ENCODE data around the gene FOXJ1. TPM values are rescaled to one million over a fixed set of nuclear protein-coding genes. Genes with fewer than 3 reads are reported as not detected.
A peak's percentile ranks its signal among the peaks of the same experiment; 100 is the strongest.

The FOXJ1 gene
- total and polyA plus RNA-seq, 2 experiments from 2014 or later = not detected

DNA sequence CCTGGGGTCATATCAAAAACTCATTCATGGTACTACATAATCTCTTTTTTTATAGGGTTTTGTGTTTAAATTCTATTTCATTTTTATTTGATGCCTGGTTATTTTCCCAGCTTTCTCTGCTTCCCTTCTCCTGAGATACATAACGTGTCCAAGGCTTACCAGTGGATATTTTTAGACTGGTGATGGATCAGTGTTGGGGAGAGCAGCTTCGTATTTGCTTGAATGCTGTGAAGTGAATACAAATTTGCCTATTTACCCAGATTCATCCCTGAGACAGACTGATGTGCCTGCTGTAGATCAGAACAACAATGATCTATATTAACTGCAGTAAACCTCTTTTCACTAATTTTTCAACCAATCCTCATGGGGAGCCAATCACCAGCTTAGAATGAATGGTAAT is 43.2 kb upstream of the FOXJ1 start:
- WGBS, 2 experiments (ENCODE audit: low coverage in 1 of 2, low lambda C conversion rate in 2 of 2, missing lambda C conversion rate in 2 of 2) = 46 to 52% methylated on average over 2 of the region's 2 CpGs
- H2AFZ ChIP-seq = no peak overlapping the region
- no peaks in the 10 kb centered on the region for H3K9me3 ChIP-seq (ENCODE audit: low read depth)
- H3K9ac ChIP-seq = no peak overlapping the region
- H3K4me1 ChIP-seq (ENCODE audit: insufficient read depth) = no peaks in the 10 kb centered on the region; the same call in 1 of the 2 replicates
- no peak overlapping the region for H3K27ac ChIP-seq
- H3K9me2 ChIP-seq (ENCODE audit: insufficient read depth) = no peaks in the 10 kb centered on the region
- in situ Hi-C loops (cut with MboI) = no loop called here
- H3F3A ChIP-seq (ENCODE audit: insufficient read depth) = no peaks in the 10 kb centered on the region
- H3K79me2 ChIP-seq (ENCODE audit: insufficient read depth) = no peaks in the 10 kb centered on the region
- H3K36me3 ChIP-seq (ENCODE audit: low read depth) = no peaks in the 10 kb centered on the region
- H3K4me3 ChIP-seq = no peak overlapping the region
- no peaks in the 10 kb centered on the region; the same call in 1 of the 2 replicates for H4K20me1 ChIP-seq (ENCODE audit: insufficient read depth)
- peaks cover 9% of the 10 kb centered on the region; the same call in 1 of the 2 replicates for H3K27me3 ChIP-seq (replicated peaks; ENCODE audit: insufficient read depth)
- no peak overlapping the region for H3K4me2 ChIP-seq (ENCODE audit: unreplicated experiment)
- no peak for DNase-seq
- no peak for TF ChIP-seq EZH2phosphoT487 (IDR thresholded peaks at IDR 0.05; ENCODE audit: insufficient read depth, low read depth)
- TF ChIP-seq EZH2 (IDR thresholded peaks at IDR 0.05; ENCODE audit: insufficient read depth, poor library complexity, severe bottlenecking) = no peak

DNA sequence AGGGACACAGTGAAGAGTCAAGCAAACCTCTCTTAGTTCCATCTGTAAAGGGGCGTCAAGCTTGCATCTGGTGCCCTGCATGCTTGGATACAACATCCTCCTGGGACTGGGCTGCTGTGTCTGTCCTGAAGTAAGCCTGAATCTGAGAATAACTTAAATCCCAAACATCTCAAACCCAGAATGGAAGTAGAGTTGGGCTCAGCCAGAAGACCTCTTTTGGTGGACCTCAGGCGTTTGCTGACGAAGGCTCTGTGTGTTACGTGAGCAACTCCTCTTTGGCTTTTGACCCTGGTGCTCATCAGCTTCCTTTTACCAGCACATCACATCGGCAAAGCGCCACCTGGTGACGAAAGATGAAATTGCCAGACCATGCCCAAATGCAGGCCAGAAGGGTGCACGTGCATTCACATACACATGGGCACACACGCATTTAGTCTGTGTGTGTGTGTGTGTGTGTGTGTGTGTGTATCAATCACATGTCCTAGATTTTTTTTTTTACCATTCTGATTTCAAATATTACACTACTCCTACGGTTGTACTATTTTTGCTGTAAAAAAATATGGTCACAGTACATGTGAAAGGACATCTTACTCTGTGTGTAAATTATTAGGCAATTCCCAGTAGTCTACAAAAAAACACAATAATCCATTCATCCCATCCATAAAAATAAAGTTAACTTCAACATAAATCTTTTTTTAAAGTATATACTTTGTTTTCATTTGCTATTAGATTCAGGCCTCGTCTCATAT is 41.1 kb upstream of the FOXJ1 start:
- in situ Hi-C loops (cut with MboI) = no loop called here
- TF ChIP-seq EZH2phosphoT487 (IDR thresholded peaks at IDR 0.05; ENCODE audit: insufficient read depth, low read depth) (no peak), EZH2 (IDR thresholded peaks at IDR 0.05; ENCODE audit: insufficient read depth, poor library complexity, severe bottlenecking) (no peak)
- peak; percentile 87 for DNase-seq
- Histone ChIP-seq H3K9ac (no peak overlapping the region), H3K4me1 (ENCODE audit: insufficient read depth) (no peaks in the 10 kb centered on the region; the same call in 1 of the 2 replicates), H3K27me3 (replicated peaks; ENCODE audit: insufficient read depth) (no peaks in the 10 kb centered on the region), H3K9me2 (ENCODE audit: insufficient read depth) (no peaks in the 10 kb centered on the region), H2AFZ (peak overlapping the region; percentile 70), H3K27ac (no peak overlapping the region), H3K4me3 (no peak overlapping the region), H3K9me3 (ENCODE audit: low read depth) (no peaks in the 10 kb centered on the region), H3K36me3 (ENCODE audit: low read depth) (no peaks in the 10 kb centered on the region), H4K20me1 (ENCODE audit: insufficient read depth) (no peaks in the 10 kb centered on the region), H3K79me2 (ENCODE audit: insufficient read depth) (no peaks in the 10 kb centered on the region), H3K4me2 (ENCODE audit: unreplicated experiment) (no peak overlapping the region), H3F3A (ENCODE audit: insufficient read depth) (no peaks in the 10 kb centered on the region)
- WGBS, 2 experiments (ENCODE audit: low coverage in 1 of 2, low lambda C conversion rate in 2 of 2, missing lambda C conversion rate in 2 of 2) = 15 to 16% methylated on average over 11 of the region's 11 CpGs

DNA sequence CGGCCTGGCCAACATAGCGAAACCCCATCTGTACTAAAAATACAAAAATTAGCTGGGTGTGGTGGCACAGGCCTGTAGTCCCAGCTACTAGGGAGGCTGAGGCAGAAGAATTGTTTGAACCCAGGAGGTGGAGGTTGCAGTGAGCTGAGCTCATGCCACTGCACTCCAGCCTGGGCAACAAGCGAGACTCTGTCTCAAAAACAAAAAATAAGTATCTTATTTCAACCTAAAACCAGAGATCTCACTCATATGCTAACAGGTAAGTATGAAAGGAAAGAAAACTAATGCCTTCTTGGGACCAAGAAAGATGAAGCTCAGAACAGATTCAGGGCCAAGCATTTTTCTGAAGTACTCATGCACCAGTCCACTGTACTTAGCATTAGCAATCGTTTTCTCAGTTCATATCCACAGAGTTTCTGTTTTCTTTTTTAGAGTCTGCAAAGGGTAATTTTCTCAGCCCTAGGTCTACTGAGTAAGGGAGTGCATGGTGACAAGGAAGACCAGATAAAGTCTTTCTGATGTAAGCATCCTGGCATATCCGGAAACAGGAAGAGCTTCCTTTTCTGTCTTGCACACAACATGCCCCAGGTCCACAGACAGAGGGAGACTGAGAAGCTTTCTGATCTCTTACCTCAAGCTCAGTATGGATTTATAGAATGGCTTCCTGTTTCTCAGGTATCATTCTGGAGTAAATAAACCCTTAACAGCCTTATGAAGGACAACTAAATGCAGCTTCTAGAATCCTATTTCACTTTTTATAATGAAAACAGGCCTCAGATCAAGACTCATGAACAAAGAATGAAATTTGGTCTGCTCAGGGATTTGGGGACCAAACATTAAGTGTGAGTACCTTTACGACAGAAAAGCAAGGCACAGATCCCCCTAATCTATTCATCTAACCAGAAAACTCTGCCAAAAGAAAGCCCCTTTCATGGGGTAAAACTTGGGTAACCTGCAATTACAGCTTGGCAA is 38.7 kb upstream of the FOXJ1 start:
- no peak for TF ChIP-seq EZH2 (IDR thresholded peaks at IDR 0.05; ENCODE audit: insufficient read depth, poor library complexity, severe bottlenecking)
- no peak for TF ChIP-seq EZH2phosphoT487 (IDR thresholded peaks at IDR 0.05; ENCODE audit: insufficient read depth, low read depth)
- H3K9me2 ChIP-seq (ENCODE audit: insufficient read depth) = no peaks in the 10 kb centered on the region
- peak; percentile 28 for DNase-seq
- H3K9ac ChIP-seq = no peak overlapping the region
- in situ Hi-C loops (cut with MboI) = no loop called here
- no peaks in the 10 kb centered on the region; the same call in 1 of the 2 replicates for H3K4me1 ChIP-seq (ENCODE audit: insufficient read depth)
- no peaks in the 10 kb centered on the region for H3K36me3 ChIP-seq (ENCODE audit: low read depth)
- no peak overlapping the region for H3K27ac ChIP-seq
- no peaks in the 10 kb centered on the region for H3K27me3 ChIP-seq (replicated peaks; ENCODE audit: insufficient read depth)
- H3K4me2 ChIP-seq (ENCODE audit: unreplicated experiment) = no peak overlapping the region
- WGBS, 2 experiments (ENCODE audit: low coverage in 1 of 2, low lambda C conversion rate in 2 of 2, missing lambda C conversion rate in 2 of 2) = 72 to 78% methylated on average over 6 of the region's 6 CpGs
- H3K9me3 ChIP-seq (ENCODE audit: low read depth) = no peaks in the 10 kb centered on the region
- H3K4me3 ChIP-seq = no peak overlapping the region
- H2AFZ ChIP-seq = peak overlapping the region; percentile 88
- no peaks in the 10 kb centered on the region for H4K20me1 ChIP-seq (ENCODE audit: insufficient read depth)
- H3K79me2 ChIP-seq (ENCODE audit: insufficient read depth) = no peaks in the 10 kb centered on the region
- H3F3A ChIP-seq (ENCODE audit: insufficient read depth) = no peaks in the 10 kb centered on the region

DNA sequence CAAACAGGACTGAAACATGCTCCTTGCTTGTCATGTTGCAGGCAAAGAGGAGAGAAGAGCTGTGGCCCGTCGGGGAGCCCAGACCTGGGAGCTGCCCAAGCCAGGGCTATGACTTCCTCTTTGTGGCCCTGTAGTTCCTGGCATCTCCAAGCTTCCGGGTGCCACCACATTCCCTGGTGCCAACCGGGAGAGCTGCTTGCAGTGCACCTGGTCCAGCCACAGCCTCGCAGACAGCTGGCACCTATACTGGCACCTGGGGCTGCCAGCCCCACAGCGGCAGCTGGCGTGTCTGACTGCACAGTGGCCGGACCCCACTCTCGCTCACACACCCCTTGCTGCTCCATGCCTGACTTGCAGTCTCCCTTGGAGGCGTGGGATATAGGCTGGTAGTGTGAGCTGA is 37.1 kb upstream of the FOXJ1 start:
- Histone ChIP-seq H3K79me2 (ENCODE audit: insufficient read depth) (no peaks in the 10 kb centered on the region), H3K36me3 (ENCODE audit: low read depth) (no peaks in the 10 kb centered on the region), H2AFZ (no peak overlapping the region), H3K4me3 (no peak overlapping the region), H3K9ac (no peak overlapping the region), H3F3A (ENCODE audit: insufficient read depth) (no peaks in the 10 kb centered on the region), H3K9me2 (ENCODE audit: insufficient read depth) (no peaks in the 10 kb centered on the region), H3K4me2 (ENCODE audit: unreplicated experiment) (no peak overlapping the region), H3K9me3 (ENCODE audit: low read depth) (no peaks in the 10 kb centered on the region), H4K20me1 (ENCODE audit: insufficient read depth) (no peaks in the 10 kb centered on the region), H3K4me1 (ENCODE audit: insufficient read depth) (no peaks in the 10 kb centered on the region; the same call in 1 of the 2 replicates), H3K27me3 (replicated peaks; ENCODE audit: insufficient read depth) (no peaks in the 10 kb centered on the region), H3K27ac (no peak overlapping the region)
- TF ChIP-seq EZH2 (IDR thresholded peaks at IDR 0.05; ENCODE audit: insufficient read depth, poor library complexity, severe bottlenecking) (no peak), EZH2phosphoT487 (IDR thresholded peaks at IDR 0.05; ENCODE audit: insufficient read depth, low read depth) (no peak)
- in situ Hi-C loops (cut with MboI) = no loop called here
- no peak for DNase-seq
- 88 to 89% methylated on average over 9 to 10 of the region's 10 CpGs for WGBS, 2 experiments (ENCODE audit: low coverage in 1 of 2, low lambda C conversion rate in 2 of 2, missing lambda C conversion rate in 2 of 2)

All from GM23248 (cell line).